Measurements from ENCODE around the gene SPPL2B. TPM values are rescaled to one million over a fixed set of nuclear protein-coding genes. Genes with fewer than 3 reads are reported as not detected.

SPPL2B gene
- total and polyA plus RNA-seq, 2 experiments from 2014 or later: 40.9 to 87.7 TPM

- DNase-seq (ENCODE audit: low spot score): no peak
- no peaks in the 10 kb centered on the region for H3K4me1 ChIP-seq (ENCODE audit: insufficient read depth)
- H3K4me2 ChIP-seq: no peak overlapping the region
- 97% methylated on average over 4 of the region's 4 CpGs for WGBS (ENCODE audit: low lambda C conversion rate, missing lambda C conversion rate)
- no peaks in the 10 kb centered on the region for H3K9me2 ChIP-seq (replicated peaks; ENCODE audit: insufficient read depth)
- H3K36me3 ChIP-seq (replicated peaks; ENCODE audit: insufficient read depth, low read depth): no peaks in the 10 kb centered on the region
- no peaks in the 10 kb centered on the region for H3K9me3 ChIP-seq (ENCODE audit: low read depth)
- no peaks in the 10 kb centered on the region for H3K79me2 ChIP-seq
- no peaks in the 10 kb centered on the region for H4K20me1 ChIP-seq (ENCODE audit: insufficient read depth, poor library complexity, severe bottlenecking)
- no peak overlapping the region for H2AFZ ChIP-seq
- no peak overlapping the region for H3K27ac ChIP-seq
- H3K27me3 ChIP-seq: peaks cover 22% of the 10 kb centered on the region
- no peak for TF ChIP-seq EZH2 (IDR thresholded peaks at IDR 0.05; ENCODE audit: borderline replicate concordance)
- TF ChIP-seq CTCF (IDR thresholded peaks at IDR 0.05; ENCODE audit: poor library complexity): no peak
- TF ChIP-seq EZH2phosphoT487 (IDR thresholded peaks at IDR 0.05; ENCODE audit: low read depth, severe bottlenecking, unreplicated experiment): no peak
- H3K4me3 ChIP-seq: no peak overlapping the region
These were observed 17.4 kb upstream of the SPPL2B start for GRCh38 chr19:2311093-2311492.

GRCh38 chr19:2312820-2313501, 15.5 kb upstream of the SPPL2B start:
- no peak overlapping the region for H2AFZ ChIP-seq
- H3K79me2 ChIP-seq: no peaks in the 10 kb centered on the region
- no peaks in the 10 kb centered on the region for H3K9me3 ChIP-seq (ENCODE audit: low read depth)
- H3K9me2 ChIP-seq (replicated peaks; ENCODE audit: insufficient read depth): no peaks in the 10 kb centered on the region
- H4K20me1 ChIP-seq (ENCODE audit: insufficient read depth, poor library complexity, severe bottlenecking): no peaks in the 10 kb centered on the region
- H3K4me1 ChIP-seq (ENCODE audit: insufficient read depth): no peaks in the 10 kb centered on the region
- H3K27ac ChIP-seq: no peak overlapping the region
- no peaks in the 10 kb centered on the region for H3K36me3 ChIP-seq (replicated peaks; ENCODE audit: insufficient read depth, low read depth)
- TF ChIP-seq EZH2phosphoT487 (IDR thresholded peaks at IDR 0.05; ENCODE audit: low read depth, severe bottlenecking, unreplicated experiment): no peak
- TF ChIP-seq CTCF (IDR thresholded peaks at IDR 0.05; ENCODE audit: poor library complexity): no peak
- no peak for TF ChIP-seq EZH2 (IDR thresholded peaks at IDR 0.05; ENCODE audit: borderline replicate concordance)
- no peak overlapping the region for H3K4me2 ChIP-seq
- WGBS (ENCODE audit: low lambda C conversion rate, missing lambda C conversion rate): 58% methylated on average over 26 of the region's 28 CpGs
- H3K4me3 ChIP-seq: no peak overlapping the region
- no peak for DNase-seq (ENCODE audit: low spot score)
- peaks cover 11% of the 10 kb centered on the region for H3K27me3 ChIP-seq

DNA sequence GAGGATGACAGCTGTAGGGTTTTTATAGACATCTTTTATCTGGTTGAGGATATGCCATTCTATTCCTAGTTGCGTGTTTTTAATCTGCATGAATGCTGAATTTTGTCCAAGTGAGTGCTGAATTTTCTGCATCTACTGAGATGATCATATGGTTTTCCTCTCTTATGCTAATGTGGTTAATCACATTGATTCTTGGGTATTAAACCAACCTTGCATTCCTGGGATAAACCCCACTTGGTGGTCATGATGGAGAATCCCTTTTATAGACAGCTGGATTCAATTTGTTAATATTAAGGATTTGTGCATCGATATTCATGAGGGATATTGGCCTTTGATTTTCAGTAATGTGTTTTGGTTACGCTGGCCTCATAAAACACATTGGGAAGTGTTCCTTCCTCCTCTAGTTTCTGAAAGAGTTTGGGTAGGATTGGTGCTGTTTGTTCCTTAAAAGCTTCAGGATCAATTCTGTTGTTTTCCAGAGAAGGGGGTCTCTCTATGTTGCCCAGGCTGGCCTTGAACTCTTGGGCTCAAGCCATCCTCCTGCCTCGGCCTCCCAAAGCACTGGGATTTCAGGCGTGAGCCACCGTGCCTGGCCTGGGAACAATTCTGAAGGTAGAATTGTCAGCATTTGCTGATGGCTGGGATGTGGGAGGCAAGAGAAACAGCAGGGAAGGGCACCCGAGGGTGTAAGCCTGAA, 13.2 kb upstream of the SPPL2B start:
- Histone ChIP-seq H3K36me3 (replicated peaks; ENCODE audit: insufficient read depth, low read depth) (no peaks in the 10 kb centered on the region), H4K20me1 (ENCODE audit: insufficient read depth, poor library complexity, severe bottlenecking) (no peaks in the 10 kb centered on the region), H2AFZ (no peak overlapping the region), H3K27me3 (peaks cover 5% of the 10 kb centered on the region), H3K4me3 (no peak overlapping the region), H3K79me2 (no peaks in the 10 kb centered on the region), H3K27ac (no peak overlapping the region), H3K9me2 (replicated peaks; ENCODE audit: insufficient read depth) (no peaks in the 10 kb centered on the region), H3K4me2 (no peak overlapping the region), H3K4me1 (ENCODE audit: insufficient read depth) (no peaks in the 10 kb centered on the region), H3K9me3 (ENCODE audit: low read depth) (no peaks in the 10 kb centered on the region)
- TF ChIP-seq EZH2 (IDR thresholded peaks at IDR 0.05; ENCODE audit: borderline replicate concordance) (no peak), CTCF (IDR thresholded peaks at IDR 0.05; ENCODE audit: poor library complexity) (no peak), EZH2phosphoT487 (IDR thresholded peaks at IDR 0.05; ENCODE audit: low read depth, severe bottlenecking, unreplicated experiment) (no peak)
- DNase-seq (ENCODE audit: low spot score): no peak
- 81% methylated on average over 7 of the region's 7 CpGs for WGBS (ENCODE audit: low lambda C conversion rate, missing lambda C conversion rate)

Measured in hepatocyte (in vitro differentiated cells).